ENCODE measurements around the gene DMTF1. TPM values are rescaled to one million over a fixed set of nuclear protein-coding genes. Genes with fewer than 3 reads are reported as not detected.

DMTF1 gene
- total and polyA plus RNA-seq, 9 of the 15 experiments (the other 6 are each of a cell fraction or from before 2014, with no cell fraction given): 25.7 to 208 (median 74.7) TPM

DNA sequence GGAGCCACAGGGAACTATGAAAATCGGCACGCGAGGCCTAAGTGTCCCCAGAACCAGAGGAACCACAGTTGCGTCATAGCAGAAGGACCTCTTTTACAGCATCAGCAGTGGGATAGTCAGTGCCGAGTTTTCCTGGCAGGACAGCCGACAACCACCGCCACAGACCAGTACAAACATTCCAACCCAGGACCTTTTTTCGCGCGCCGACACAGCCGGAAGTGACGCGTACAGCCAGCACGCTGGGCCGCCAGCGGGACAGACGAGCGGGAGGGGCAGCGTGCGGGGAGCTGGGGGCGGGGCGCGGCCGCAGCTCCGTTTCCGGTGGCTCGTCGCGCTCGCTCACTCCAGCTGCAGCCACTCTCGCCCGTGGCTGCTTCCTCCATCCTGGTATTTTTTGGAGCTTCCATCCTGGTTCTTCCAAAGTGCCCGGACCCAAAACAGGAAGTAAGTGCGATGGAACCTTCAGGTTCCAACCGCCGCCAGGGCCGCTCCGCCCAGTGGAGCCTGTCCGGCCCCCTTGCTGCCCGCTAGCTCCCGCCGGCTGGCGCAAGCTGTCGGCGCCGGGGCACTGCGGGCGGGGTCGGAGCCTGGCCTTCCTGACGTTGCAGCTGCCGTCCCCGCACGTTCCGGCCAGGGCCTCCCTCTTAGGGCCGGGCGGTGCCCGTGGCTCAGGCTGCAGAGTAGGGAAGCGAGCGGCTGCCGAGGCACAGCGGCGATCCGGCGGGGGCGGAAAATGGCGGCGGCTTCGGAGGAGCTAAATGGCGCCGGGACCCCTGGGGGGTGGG lies at the start of gene DMTF1 (continued):
- TF ChIP-seq, protein P1, sequence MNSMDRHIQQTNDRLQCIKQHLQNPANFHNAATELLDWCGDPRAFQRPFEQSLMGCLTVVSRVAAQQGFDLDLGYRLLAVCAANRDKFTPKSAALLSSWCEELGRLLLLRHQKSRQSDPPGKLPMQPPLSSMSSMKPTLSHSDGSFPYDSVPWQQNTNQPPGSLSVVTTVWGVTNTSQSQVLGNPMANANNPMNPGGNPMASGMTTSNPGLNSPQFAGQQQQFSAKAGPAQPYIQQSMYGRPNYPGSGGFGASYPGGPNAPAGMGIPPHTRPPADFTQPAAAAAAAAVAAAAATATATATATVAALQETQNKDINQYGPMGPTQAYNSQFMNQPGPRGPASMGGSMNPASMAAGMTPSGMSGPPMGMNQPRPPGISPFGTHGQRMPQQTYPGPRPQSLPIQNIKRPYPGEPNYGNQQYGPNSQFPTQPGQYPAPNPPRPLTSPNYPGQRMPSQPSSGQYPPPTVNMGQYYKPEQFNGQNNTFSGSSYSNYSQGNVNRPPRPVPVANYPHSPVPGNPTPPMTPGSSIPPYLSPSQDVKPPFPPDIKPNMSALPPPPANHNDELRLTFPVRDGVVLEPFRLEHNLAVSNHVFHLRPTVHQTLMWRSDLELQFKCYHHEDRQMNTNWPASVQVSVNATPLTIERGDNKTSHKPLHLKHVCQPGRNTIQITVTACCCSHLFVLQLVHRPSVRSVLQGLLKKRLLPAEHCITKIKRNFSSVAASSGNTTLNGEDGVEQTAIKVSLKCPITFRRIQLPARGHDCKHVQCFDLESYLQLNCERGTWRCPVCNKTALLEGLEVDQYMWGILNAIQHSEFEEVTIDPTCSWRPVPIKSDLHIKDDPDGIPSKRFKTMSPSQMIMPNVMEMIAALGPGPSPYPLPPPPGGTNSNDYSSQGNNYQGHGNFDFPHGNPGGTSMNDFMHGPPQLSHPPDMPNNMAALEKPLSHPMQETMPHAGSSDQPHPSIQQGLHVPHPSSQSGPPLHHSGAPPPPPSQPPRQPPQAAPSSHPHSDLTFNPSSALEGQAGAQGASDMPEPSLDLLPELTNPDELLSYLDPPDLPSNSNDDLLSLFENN (IDR thresholded peaks at IDR 0.05; ENCODE audit: low read depth in 2 of 2, low read length in 2 of 2): peak in 1 of 2 experiments; percentile 68; a peak in 1 of 4 replicates
- TF ChIP-seq MYC (IDR thresholded peaks at IDR 0.05; ENCODE audit: low read depth, low read length): peak; percentile 90
- peak; percentile 32; the same call in 1 of the 2 replicates for TF ChIP-seq MYC (CRISPR knock-in tag; IDR thresholded peaks at IDR 0.05; ENCODE audit: borderline replicate concordance, low read depth)
- no peak for TF ChIP-seq ZNF134 (CRISPR knock-in tag; conservative IDR thresholded peaks at IDR 0.05)
- TF ChIP-seq U2AF1 (optimal IDR thresholded peaks at IDR 0.05; ENCODE audit: low read depth, low read length): peak; percentile 92
- TF ChIP-seq MYNN (IDR thresholded peaks at IDR 0.05): peak; percentile 64
- no peak for TF ChIP-seq MYNN (CRISPR knock-in tag; IDR thresholded peaks at IDR 0.05)
- no peak for TF ChIP-seq FOXM1 (IDR thresholded peaks at IDR 0.05; ENCODE audit: low read depth)
- no peak for TF ChIP-seq FOXM1 (CRISPR knock-in tag; IDR thresholded peaks at IDR 0.05; ENCODE audit: low read depth)
- no peak for TF ChIP-seq SIX5 (IDR thresholded peaks at IDR 0.05; ENCODE audit: borderline replicate concordance in 1 of 2, insufficient read depth in 1 of 2, low read depth in 1 of 2, low read length in 2 of 2)
- no peak for TF ChIP-seq DNMT1 (IDR thresholded peaks at IDR 0.05)
- TF ChIP-seq FIP1L1 (IDR thresholded peaks at IDR 0.05; ENCODE audit: low read depth, low read length, poor library complexity, severe bottlenecking): peak; percentile 80
- TF ChIP-seq ZKSCAN1 (IDR thresholded peaks at IDR 0.05; ENCODE audit: low read depth, low read length): peak; percentile 47; the same call in 1 of the 2 replicates
- TF ChIP-seq RUNX1 (IDR thresholded peaks at IDR 0.05; ENCODE audit: low read depth): no peak
- TF ChIP-seq NFE2 (IDR thresholded peaks at IDR 0.05; ENCODE audit: low read depth): peak; percentile 19; the same call in 1 of the 2 replicates
- peak; percentile 46; the same call in 1 of the 2 replicates for TF ChIP-seq MIER1 (IDR thresholded peaks at IDR 0.05; ENCODE audit: low read depth)
- TF ChIP-seq COPS2 (conservative IDR thresholded peaks at IDR 0.05): no peak

Data from K562 (cell line).